Spleen (tissue), 11 donors: ENCODE data around the gene DYNC2LI1. TPM values are rescaled to one million over a fixed set of nuclear protein-coding genes. Genes with fewer than 3 reads are reported as not detected.

Experiments
- DNase-seq: peaks from one replicate; pipeline ENCODE4 v3.0.0-alpha.2; 2020
- H3K27ac ChIP-seq, 8 donors: fragments of 200-600 bp; sonication (generic) in 7 of 8; 1 replicate in 4 of 8; 2 replicates in 4 of 8; pipeline versions ENCODE4 v1.5.0 to v1.8.0; 2016 to 2021; ENCODE audit warnings: inconsistent platforms in 4 of 8, mild to moderate bottlenecking in 4 of 8, moderate library complexity in 1 of 8
- H3K27me3 ChIP-seq, 7 donors: fragments of 200-600 bp; sonication (generic) in 6 of 7; replicated peaks in 1 of 7; 1 replicate in 4 of 7; 2 replicates in 3 of 7; pipeline versions ENCODE4 v1.5.0 to v1.8.0; 2016 to 2021; ENCODE audit warnings: inconsistent platforms in 3 of 7, mild to moderate bottlenecking in 1 of 7
- H3K36me3 ChIP-seq, 6 donors: fragments of 200-600 bp; sonication (generic) in 5 of 6; 1 replicate in 4 of 6; 2 replicates in 2 of 6; pipeline versions ENCODE4 v1.5.0 to v1.8.0; 2016 to 2021; ENCODE audit warnings: inconsistent platforms in 2 of 6
- H3K4me1 ChIP-seq, 6 donors: fragments of 200-600 bp; sonication (generic) in 5 of 6; 1 replicate in 3 of 6; 2 replicates in 3 of 6; pipeline versions ENCODE4 v1.5.0 to v1.8.0; 2016 to 2021; ENCODE audit warnings: inconsistent platforms in 3 of 6
- H3K4me3 ChIP-seq, 8 donors: fragments of 200-600 bp; sonication (generic) in 7 of 8; 1 replicate in 4 of 8; 2 replicates in 4 of 8; pipeline versions ENCODE4 v1.5.0 to v1.8.0; 2016 to 2021; ENCODE audit warnings: inconsistent platforms in 4 of 8, mild to moderate bottlenecking in 4 of 8, moderate library complexity in 2 of 8
- H3K9me3 ChIP-seq, 8 donors: fragments of 200-600 bp; sonication (generic) in 7 of 8; 1 replicate in 4 of 8; 2 replicates in 4 of 8; pipeline versions ENCODE4 v1.5.0 to v1.8.0; 2016 to 2021; ENCODE audit warnings: inconsistent platforms in 4 of 8
- POLR2A ChIP-seq, 3 donors: fragments of 450-650 bp; IDR thresholded peaks; one replicate each; pipeline ENCODE4 v1.5.1; 2017; ENCODE audit warnings: antibody characterized with exemption in 3 of 3, mild to moderate bottlenecking in 1 of 3
- POLR2AphosphoS5 ChIP-seq, 3 donors: sonication (generic); formaldehyde crosslinking; IDR thresholded peaks; one replicate each; pipeline ENCODE4 v1.5.1; 2017; ENCODE audit warnings: antibody characterized with exemption in 3 of 3
- WGBS, 5 donors: extraction: QIAGEN DNeasy Blood & Tissue Kit in 3 of 5; methylation state at CpG; one replicate each; pipeline versions ENCODE4 v1.1.5 to v1.1.7; 2013 to 2018; 5-methylcytosine and 5-hydroxymethylcytosine counted together
- intact Hi-C: fragments of 100-400 bp; cut with DNase I; formaldehyde crosslinking; loops from one replicate; pipeline ENCODE4 v1.15.0; 2023; ENCODE audit warnings: low total_unique reads
- polyA plus RNA-seq, 3 donors: library from polyadenylated mRNA; stranded (reverse); fragments of 200-250 nt; gene quantifications; one replicate each; pipeline ENCODE4 v1.2.1, GENCODE V29; 2013
- total RNA-seq, 7 donors: library from RNA; depleted of rRNA in 3 of 7; stranded (reverse); fragments of >200 nt in 3 of 7; fragmentation: NEBNext Ultra II Directional in 4 of 7; extraction: Animal tissue kit (Norgen Biotek cat#: 25700) in 4 of 7; gene quantifications; one replicate each; pipeline versions ENCODE4 v1.1.0 to v1.2.1, GENCODE V29; 2016 to 2021
- TF ChIP-seq, protein P1 (sequence below), 11 experiments: fragments of 200-600 bp in 7 of 11; fragments of 450-650 bp in 4 of 11; sonication (generic) in 4 of 11; IDR thresholded peaks in 8 of 11; conservative IDR thresholded peaks in 3 of 11; 1 replicate in 7 of 11; 2 replicates in 4 of 11; pipeline versions ENCODE4 v1.4.0 to v1.8.0; 2016 to 2021; ENCODE audit warnings: antibody characterized with exemption in 11 of 11, inconsistent platforms in 4 of 11, mild to moderate bottlenecking in 1 of 11
- donor health status: healthy with polysubstance abuse.
- donor health status: DM: no; HTN: no; CAD: no; lungs with moderate emphysema.
- donor health status: DM: no; HTN: no; CAD: no.
- donor health status: Bipolar disorder and iron deficiency.
- donor health status: healthy.
- donor health status: DM: no; HTN: no; CAD: no.
- donor health status: DM: yes; HTN: yes; CAD: no.

DYNC2LI1 gene
- total and polyA plus RNA-seq, 10 donors: 8.5 to 32.4 (median 12.6) TPM

DNA sequence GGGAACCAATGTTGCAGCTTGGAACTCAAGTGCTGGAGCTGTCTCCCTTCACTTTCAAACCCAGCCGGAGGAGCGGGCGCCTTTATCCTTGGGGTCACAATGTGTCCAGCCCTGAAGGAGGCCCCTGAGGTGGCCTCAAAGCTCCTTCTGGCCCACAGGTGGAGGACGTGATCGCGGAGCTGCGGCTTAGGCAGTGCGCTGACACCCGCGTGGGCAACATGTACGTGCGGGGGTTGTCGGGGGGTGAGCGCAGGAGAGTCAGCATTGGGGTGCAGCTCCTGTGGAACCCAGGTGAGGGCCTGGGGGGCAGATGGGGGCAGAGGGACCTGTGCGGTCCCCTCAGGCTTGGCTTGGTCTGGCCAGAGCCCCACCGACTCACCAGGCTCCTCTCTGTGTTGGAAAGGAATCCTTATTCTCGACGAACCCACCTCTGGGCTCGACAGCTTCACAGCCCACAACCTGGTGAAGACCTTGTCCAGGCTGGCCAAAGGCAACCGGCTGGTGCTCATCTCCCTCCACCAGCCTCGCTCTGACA is 78.4 kb downstream of the DYNC2LI1 start:
- intact Hi-C loops: no loop called here
- DNase-seq: peak; percentile 38
- Histone ChIP-seq H3K9me3 (no peaks in the 10 kb centered on the region), H3K4me3 (no peak overlapping the region), H3K27ac (no peak overlapping the region), H3K4me1 (no peaks in the 10 kb centered on the region), H3K27me3 (peaks cover 0 to 61% (median 16%) of the 10 kb centered on the region in 7 donors), H3K36me3 (no peaks in the 10 kb centered on the region)
- 90 to 95% (median 92%) methylated on average over 9 to 21 of the region's 21 CpGs for WGBS, 5 donors
- TF ChIP-seq POLR2A (IDR thresholded peaks at IDR 0.05): no peak
- TF ChIP-seq, protein P1, sequence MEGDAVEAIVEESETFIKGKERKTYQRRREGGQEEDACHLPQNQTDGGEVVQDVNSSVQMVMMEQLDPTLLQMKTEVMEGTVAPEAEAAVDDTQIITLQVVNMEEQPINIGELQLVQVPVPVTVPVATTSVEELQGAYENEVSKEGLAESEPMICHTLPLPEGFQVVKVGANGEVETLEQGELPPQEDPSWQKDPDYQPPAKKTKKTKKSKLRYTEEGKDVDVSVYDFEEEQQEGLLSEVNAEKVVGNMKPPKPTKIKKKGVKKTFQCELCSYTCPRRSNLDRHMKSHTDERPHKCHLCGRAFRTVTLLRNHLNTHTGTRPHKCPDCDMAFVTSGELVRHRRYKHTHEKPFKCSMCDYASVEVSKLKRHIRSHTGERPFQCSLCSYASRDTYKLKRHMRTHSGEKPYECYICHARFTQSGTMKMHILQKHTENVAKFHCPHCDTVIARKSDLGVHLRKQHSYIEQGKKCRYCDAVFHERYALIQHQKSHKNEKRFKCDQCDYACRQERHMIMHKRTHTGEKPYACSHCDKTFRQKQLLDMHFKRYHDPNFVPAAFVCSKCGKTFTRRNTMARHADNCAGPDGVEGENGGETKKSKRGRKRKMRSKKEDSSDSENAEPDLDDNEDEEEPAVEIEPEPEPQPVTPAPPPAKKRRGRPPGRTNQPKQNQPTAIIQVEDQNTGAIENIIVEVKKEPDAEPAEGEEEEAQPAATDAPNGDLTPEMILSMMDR (IDR thresholded peaks at IDR 0.05 in 8 of 11, conservative IDR thresholded peaks at IDR 0.05 in 3 of 11): no peak
- TF ChIP-seq POLR2AphosphoS5 (IDR thresholded peaks at IDR 0.05): no peak

DNA sequence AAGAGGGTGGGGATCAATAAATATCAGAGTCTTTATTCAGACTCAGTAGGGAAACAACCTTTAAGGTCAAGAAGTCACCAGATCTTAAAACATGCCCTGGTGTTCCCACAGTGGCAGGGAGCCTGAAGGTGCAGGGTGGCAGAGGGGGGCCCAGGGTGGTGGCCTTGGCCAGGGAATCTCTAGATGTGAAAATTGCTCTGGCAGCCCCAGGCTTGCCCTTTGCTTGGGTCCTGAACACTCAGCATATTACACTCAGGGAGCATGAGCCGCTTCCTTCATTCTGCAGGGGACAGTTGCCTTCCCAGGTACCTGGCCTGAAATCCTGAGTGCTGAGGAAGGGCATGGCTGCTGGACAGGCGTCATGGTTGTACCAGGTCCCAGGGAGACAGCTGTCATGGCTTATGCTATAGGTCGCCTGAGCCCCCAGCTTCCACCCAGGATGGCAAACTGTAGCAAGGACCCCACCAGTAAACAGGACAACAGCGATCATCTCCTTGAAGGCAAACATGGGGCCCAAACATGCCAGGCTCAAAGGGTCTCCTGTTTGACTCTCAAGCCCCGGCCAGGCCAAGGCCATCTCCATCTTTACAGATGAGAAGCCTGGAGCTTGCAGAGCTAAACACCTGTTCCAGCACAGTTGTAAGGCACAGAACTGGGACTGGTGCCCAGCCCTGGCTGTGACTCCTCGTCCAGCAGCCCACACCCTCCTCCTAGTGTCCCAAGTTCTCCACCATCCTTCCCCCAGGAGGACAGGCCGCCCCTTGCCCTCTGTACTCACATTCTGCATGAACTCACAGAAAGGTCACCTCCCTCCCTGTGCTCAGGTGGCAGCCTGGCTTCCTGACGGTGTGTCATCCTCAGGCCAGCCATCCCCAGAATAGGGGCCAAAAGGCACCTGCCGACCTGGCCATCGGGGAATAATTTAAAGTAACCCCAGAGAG is 79.6 kb downstream of the DYNC2LI1 start:
- H3K36me3 ChIP-seq: no peaks in the 10 kb centered on the region
- TF ChIP-seq POLR2A (IDR thresholded peaks at IDR 0.05) (no peak), POLR2AphosphoS5 (IDR thresholded peaks at IDR 0.05) (no peak)
- TF ChIP-seq, protein P1 (IDR thresholded peaks at IDR 0.05 in 8 of 11, conservative IDR thresholded peaks at IDR 0.05 in 3 of 11): no peak
- H3K9me3 ChIP-seq: no peaks in the 10 kb centered on the region
- intact Hi-C loops: no loop called here
- WGBS, 5 donors: 78 to 93% (median 85%) methylated on average over 9 to 10 of the region's 10 CpGs
- H3K27me3 ChIP-seq: peaks cover 0 to 69% (median 18%) of the 10 kb centered on the region in 7 donors
- no peak overlapping the region for H3K4me3 ChIP-seq
- H3K4me1 ChIP-seq: no peaks in the 10 kb centered on the region
- DNase-seq: peak; percentile 62
- no peak overlapping the region for H3K27ac ChIP-seq

DNA sequence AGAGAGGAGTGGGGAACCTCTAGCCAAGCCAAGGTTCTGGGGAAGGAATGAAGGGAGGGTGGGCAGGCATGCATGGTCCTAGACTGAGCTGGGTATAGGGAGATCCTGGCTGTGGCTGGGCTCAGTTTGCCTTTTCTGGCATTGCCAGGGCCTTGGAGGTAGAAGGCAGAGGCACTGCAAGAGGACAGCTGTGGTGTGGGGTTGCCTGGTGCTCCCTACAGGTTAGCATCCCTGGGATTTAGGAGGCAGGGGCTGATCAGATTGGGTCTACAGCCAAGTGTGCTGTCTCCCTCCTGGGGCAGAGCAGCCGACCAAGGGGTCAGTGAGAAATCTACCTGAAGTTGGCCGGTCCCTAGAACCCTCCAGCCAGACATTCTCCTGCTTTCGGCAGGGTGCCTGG is 80.8 kb downstream of the DYNC2LI1 start:
- Histone ChIP-seq H3K4me3 (no peak overlapping the region), H3K27ac (no peak overlapping the region), H3K4me1 (no peaks in the 10 kb centered on the region), H3K36me3 (no peaks in the 10 kb centered on the region), H3K9me3 (no peaks in the 10 kb centered on the region), H3K27me3 (peaks cover 0 to 81% (median 23%) of the 10 kb centered on the region in 7 donors)
- TF ChIP-seq POLR2A (IDR thresholded peaks at IDR 0.05): no peak
- TF ChIP-seq, protein P1 (IDR thresholded peaks at IDR 0.05 in 8 of 11, conservative IDR thresholded peaks at IDR 0.05 in 3 of 11): no peak
- TF ChIP-seq POLR2AphosphoS5 (IDR thresholded peaks at IDR 0.05): no peak
- WGBS, 5 donors: 76 to 86% (median 84%) methylated on average over 3 of the region's 3 CpGs
- peak; percentile 31 for DNase-seq
- intact Hi-C loops: no loop called here

DNA sequence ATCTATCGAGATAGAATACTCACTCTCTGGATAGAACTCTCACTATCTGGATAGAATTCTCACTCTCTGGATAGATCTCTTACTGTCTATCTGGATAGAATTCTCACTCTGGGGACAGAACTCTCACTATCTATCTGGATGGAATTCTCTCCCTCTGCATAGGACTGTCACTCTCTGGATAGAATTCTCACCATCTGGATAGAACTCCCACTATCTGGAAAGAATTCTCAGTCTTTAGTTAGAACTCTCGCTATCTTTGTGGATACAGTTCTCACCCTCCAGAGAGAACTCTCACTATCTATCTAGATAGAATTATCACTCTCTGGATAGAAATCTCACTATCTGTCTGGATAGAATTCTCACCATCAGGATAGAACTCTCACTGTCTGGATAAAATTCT is 81.5 kb downstream of the DYNC2LI1 start:
- H3K36me3 ChIP-seq: no peaks in the 10 kb centered on the region
- DNase-seq: no peak
- H3K4me3 ChIP-seq: no peak overlapping the region
- H3K9me3 ChIP-seq: no peaks in the 10 kb centered on the region
- H3K4me1 ChIP-seq: no peaks in the 10 kb centered on the region
- H3K27ac ChIP-seq: no peak overlapping the region
- H3K27me3 ChIP-seq: peaks cover 0 to 88% (median 23%) of the 10 kb centered on the region in 7 donors
- 76 to 94% (median 88%) methylated on average over 2 of the region's 2 CpGs for WGBS, 5 donors
- intact Hi-C loops: no loop called here
- TF ChIP-seq POLR2AphosphoS5 (IDR thresholded peaks at IDR 0.05) (no peak), POLR2A (IDR thresholded peaks at IDR 0.05) (no peak)
- TF ChIP-seq, protein P1 (IDR thresholded peaks at IDR 0.05 in 8 of 11, conservative IDR thresholded peaks at IDR 0.05 in 3 of 11): no peak
